Measurements from ENCODE around the gene MYO6.

The MYO6 gene

GRCh38 chr6:75747152-75747992 lies 1.7 kb upstream of the MYO6 start:
- TF ChIP-seq POLR2AphosphoS5 (IDR thresholded peaks at IDR 0.05; ENCODE audit: low read depth, low read length): no peak
- no peak for TF ChIP-seq SIN3A (IDR thresholded peaks at IDR 0.05; ENCODE audit: borderline replicate concordance, insufficient read depth, low read length)

GRCh38 chr6:75748003-75748742 lies 866 bp upstream of the MYO6 start:
- TF ChIP-seq SIN3A (IDR thresholded peaks at IDR 0.05; ENCODE audit: borderline replicate concordance, insufficient read depth, low read length): no peak
- no peak for TF ChIP-seq REST (IDR thresholded peaks at IDR 0.05; ENCODE audit: insufficient read depth in 1 of 2, low read depth in 2 of 2, low read length in 2 of 2)
- no peak for TF ChIP-seq FOXP2 (optimal IDR thresholded peaks at IDR 0.05; ENCODE audit: borderline replicate concordance, extremely low read depth, extremely low read length, insufficient read depth)
- no peak for TF ChIP-seq TAF1 (IDR thresholded peaks at IDR 0.05; ENCODE audit: borderline replicate concordance, insufficient read depth, low read length)
- TF ChIP-seq POLR2AphosphoS5 (IDR thresholded peaks at IDR 0.05; ENCODE audit: low read depth, low read length): no peak

- no peak for TF ChIP-seq REST (IDR thresholded peaks at IDR 0.05; ENCODE audit: insufficient read depth in 1 of 2, low read depth in 2 of 2, low read length in 2 of 2)
Observed at GRCh38 chr6:75751443-75751842, 2.4 kb downstream of the MYO6 start.

- TF ChIP-seq REST (IDR thresholded peaks at IDR 0.05; ENCODE audit: insufficient read depth in 1 of 2, low read depth in 2 of 2, low read length in 2 of 2) (no peak), FOXP2 (optimal IDR thresholded peaks at IDR 0.05; ENCODE audit: borderline replicate concordance, extremely low read depth, extremely low read length, insufficient read depth) (no peak), SIN3A (IDR thresholded peaks at IDR 0.05; ENCODE audit: borderline replicate concordance, insufficient read depth, low read length) (no peak), POLR2AphosphoS5 (IDR thresholded peaks at IDR 0.05; ENCODE audit: low read depth, low read length) (no peak), TAF1 (IDR thresholded peaks at IDR 0.05; ENCODE audit: borderline replicate concordance, insufficient read depth, low read length) (no peak)
Observed at GRCh38 chr6:75752365-75752764, 3.3 kb downstream of the MYO6 start.

GRCh38 chr6:75755704-75756103 lies 6.7 kb downstream of the MYO6 start:
- TF ChIP-seq SIN3A (IDR thresholded peaks at IDR 0.05; ENCODE audit: borderline replicate concordance, insufficient read depth, low read length): no peak

GRCh38 chr6:75757295-75757694 lies 8.3 kb downstream of the MYO6 start:
- TF ChIP-seq TAF1 (IDR thresholded peaks at IDR 0.05; ENCODE audit: borderline replicate concordance, insufficient read depth, low read length) (no peak), FOXP2 (optimal IDR thresholded peaks at IDR 0.05; ENCODE audit: borderline replicate concordance, extremely low read depth, extremely low read length, insufficient read depth) (no peak), SIN3A (IDR thresholded peaks at IDR 0.05; ENCODE audit: borderline replicate concordance, insufficient read depth, low read length) (no peak), REST (IDR thresholded peaks at IDR 0.05; ENCODE audit: insufficient read depth in 1 of 2, low read depth in 2 of 2, low read length in 2 of 2) (no peak), POLR2AphosphoS5 (IDR thresholded peaks at IDR 0.05; ENCODE audit: low read depth, low read length) (no peak)

All from PFSK-1 (cell line).